Stimulated activated CD4-positive, alpha-beta T cell treated with anti-CD3 and anti-CD28 coated beads, Interleukin-1b, Interleukin-23, amount 100 ng/mL, for 48 hours (primary cell): ENCODE measurements around the gene TMEM106C.
"Not testable (repeated sequence)": the region's sequence is repeated elsewhere in the genome, so short reads cannot be mapped to it uniquely, and the experiment has no call there.

Experiments used
- DNase-seq: peaks from one replicate; pipeline ENCODE4 v3.0.0-alpha.2; 2020

TMEM106C gene

GRCh38 chr12:47949441-47950341 lies 13.7 kb upstream of the TMEM106C start:
- DNase-seq: peak; percentile 48

- no peak for DNase-seq
Measured at GRCh38 chr12:47950856-47951468, 12.4 kb upstream of the TMEM106C start.

DNA sequence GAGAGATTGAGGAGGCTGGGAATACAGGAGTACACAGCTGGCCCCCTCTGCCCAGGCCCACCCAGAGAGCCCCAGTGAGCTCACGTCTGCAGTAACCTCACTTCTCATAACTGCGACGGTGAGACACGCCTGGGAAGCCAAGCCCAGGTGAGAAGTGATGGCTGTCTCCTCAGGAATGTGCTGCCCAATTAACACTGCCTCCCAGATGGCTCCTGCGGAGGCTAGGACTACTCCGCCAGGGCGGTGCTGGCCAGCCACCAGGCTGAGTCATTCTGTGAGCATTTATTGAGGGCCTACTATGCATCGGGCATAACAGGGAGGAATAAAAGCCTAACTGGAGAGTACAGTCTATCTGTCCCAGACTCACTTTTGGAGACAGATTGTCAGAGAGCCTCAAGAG lies 9.3 kb upstream of the TMEM106C start:
- no peak for DNase-seq

GRCh38 chr12:47954467-47955045 lies 8.8 kb upstream of the TMEM106C start:
- no peak for DNase-seq

- DNase-seq: no peak
Measured at GRCh38 chr12:47955059-47955458, 8.3 kb upstream of the TMEM106C start.

DNA sequence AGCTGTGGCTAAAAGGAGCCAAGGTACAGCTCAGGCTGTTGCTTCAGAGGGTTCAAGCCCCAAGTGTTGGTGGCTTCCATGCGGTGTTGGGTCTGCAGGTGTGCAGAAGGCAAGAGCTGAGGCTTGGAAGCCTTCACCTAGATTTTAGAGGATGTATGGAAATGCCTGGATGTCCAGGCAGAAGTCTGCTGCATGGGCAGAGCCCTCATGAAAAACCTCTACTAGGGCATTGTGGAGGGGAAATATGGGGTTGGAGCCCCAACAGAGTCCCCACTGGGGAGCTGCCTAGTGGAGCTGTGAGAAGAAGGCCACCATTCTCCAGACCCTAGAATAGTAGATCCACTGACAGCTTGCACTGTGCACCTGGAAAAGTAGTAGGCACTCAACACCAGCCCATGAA lies 5.7 kb upstream of the TMEM106C start:
- DNase-seq: not testable (repeated sequence)

DNA sequence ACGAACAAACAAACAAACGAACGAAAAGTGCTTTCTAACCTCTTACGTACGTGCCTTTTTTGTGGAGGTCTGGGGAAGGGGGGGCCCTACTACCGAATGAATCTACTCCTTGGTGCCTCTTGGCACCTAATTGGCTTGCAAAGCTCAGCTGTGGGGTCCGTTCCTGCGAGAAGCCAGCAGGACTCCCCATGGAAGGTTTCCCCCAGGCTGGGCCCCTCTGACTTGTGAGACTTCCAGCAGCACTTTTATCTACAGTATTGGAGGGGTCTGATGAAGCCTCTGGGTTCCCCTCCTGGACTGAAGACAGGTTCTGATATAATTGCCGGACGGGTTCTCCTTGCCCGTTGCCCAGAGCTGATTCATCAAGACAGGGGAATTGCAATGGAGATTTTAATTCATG lies 1.2 kb upstream of the TMEM106C start:
- DNase-seq: no peak

DNA sequence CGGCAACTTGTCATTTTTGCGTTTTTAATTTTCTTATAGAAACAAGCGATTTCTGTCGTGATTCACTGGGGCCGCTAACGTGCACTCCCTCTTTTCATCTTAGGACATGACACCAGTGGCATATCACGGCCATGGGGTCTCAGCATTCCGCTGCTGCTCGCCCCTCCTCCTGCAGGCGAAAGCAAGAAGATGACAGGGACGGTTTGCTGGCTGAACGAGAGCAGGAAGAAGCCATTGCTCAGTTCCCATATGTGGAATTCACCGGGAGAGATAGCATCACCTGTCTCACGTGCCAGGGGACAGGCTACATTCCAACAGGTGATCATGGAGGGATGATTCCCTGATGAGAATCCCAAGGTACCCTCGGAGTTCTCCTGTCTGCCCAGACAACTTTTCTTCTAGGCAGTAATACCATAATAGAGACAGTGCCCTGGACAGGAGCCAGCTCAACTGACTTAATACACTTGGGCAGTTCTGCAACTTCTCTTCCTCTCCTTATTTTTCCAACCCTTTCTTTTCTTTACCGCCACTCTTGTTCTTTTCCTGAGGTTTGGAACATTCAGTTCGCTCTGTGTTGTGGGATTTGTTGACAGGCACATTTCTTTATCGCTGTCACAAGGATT lies 821 bp downstream of the TMEM106C start:
- DNase-seq: peak; percentile 12

DNA sequence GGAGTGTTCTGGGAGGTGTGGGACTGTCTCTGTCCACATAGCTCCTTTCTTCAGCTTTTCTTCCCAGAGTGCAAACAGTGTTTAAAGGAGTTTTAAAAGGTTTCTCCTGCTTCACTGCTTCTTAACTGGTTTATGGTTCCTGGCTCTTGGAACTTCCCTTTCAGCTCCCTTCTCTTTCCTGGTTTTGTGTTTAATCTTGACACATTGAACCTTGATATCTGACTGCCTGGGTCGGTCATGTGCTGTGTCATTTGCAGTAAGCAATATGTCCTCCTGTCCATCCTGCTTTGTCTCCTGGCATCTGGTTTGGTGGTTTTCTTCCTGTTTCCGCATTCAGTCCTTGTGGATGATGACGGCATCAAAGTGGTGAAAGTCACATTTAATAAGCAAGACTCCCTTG lies 2.2 kb downstream of the TMEM106C start:
- DNase-seq: no peak

DNA sequence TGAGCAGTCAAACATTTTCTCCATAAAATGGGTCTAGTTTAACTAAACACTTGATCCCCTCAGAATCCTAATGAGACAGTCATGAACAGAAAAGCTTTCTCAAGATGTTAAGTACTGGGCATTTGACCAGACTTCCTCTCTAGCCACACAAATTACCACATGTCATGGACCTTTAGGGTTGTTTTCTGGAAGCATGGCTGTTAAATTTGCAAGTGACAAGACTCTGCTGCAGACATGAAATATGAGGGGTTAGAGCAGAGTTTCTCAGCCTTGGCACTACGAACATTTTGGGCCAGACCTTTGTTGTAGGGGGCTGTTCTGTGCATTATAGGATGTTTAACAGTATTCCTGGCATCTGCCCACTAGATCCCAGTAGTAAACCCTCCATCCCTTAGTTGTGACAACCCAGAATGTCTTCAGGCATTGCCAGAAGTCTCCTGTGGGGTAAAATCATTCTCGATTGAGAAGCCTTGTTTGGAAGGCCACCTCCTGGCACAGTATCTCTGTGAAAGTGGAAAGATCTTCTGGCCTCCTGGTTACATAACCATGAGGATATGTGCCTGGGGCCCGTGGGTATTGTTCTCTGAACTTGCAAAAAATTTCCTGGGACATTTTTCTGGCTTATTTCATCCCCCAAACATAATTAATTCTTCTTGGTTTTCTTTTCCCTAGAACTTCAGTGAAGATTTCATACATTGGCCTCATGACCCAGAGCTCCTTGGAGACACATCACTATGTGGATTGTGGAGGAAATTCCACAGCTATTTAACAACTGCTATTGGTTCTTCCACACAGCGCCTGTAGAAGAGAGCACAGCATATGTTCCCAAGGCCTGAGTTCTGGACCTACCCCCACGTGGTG lies 4.3 kb downstream of the TMEM106C start:
- no peak for DNase-seq

GRCh38 chr12:47969845-47970244 lies 6.4 kb downstream of the TMEM106C start:
- no peak for DNase-seq

DNA sequence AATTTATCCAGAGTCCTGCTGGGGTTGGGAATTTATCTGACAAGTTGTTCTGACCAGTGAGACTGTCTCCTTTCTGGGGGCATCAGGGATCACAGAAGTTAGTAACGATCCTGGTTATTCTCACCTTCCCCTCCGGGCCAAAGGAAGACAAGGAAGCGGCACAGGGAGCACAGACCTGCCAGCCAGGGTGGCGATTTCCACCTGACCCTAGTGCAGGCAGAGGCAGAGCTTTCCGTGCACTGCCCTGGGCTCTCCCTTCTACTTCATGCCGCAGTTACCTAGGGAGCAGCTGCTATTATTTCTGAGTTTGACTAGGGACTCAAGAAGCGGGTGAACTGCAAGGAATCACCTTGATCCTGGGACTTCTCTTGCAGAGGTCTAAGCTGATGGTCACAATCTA lies 7.4 kb downstream of the TMEM106C start:
- no peak for DNase-seq

GRCh38 chr12:47972895-47973294 lies 9.5 kb downstream of the TMEM106C start:
- DNase-seq: no peak

GRCh38 chr12:47973870-47974269 lies 10.5 kb downstream of the TMEM106C start:
- no peak for DNase-seq

DNA sequence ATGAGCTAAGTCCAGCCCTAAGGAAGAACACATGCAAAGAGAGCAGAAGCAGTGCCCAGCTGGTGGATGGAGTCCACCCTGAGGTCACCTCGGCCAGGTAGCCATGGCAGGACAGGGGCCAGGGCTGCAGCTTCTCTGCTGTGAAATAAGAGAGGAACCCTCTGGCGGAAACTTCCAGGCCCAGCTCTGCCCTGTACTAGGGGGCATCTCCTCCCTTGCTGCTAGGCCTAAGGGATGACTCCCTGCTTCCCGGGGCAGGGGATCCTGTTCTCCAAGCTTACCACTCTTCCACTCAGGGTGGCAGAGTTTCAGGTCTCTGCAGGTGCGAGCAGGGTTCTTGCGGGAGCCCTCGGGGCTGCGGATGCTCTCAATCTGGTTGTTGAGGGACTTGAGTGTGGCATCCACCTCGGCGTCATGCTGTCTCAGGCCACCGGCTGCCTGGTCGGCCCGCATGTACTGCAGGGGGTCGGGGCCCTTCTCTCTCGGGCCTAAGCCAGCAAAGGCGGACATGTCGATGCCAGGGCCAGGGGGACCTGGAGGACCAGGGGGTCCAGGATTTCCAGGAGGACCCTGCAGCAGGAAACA lies 11.7 kb downstream of the TMEM106C start:
- DNase-seq: no peak

GRCh38 chr12:47975816-47976215 lies 12.4 kb downstream of the TMEM106C start:
- DNase-seq: no peak

- DNase-seq: no peak
Measured at GRCh38 chr12:47977046-47977771, 13.8 kb downstream of the TMEM106C start.

GRCh38 chr12:47977772-47978597 lies 14.6 kb downstream of the TMEM106C start:
- no peak for DNase-seq

DNA sequence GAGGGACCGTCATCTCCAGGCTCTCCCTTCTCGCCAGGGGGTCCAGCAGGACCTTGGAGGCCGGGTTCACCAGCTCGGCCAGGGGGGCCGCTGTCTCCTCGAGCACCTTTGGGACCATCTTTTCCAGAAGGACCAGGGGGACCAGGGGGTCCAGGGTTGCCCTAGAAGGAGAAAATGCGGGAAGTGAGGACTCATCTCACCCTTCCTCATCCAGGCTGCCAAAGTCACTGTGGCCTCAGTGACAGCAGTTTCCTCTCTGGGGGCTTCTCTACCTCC lies 15.1 kb downstream of the TMEM106C start:
- DNase-seq: no peak

GRCh38 chr12:47979166-47979565 lies 15.8 kb downstream of the TMEM106C start:
- DNase-seq: no peak

DNA sequence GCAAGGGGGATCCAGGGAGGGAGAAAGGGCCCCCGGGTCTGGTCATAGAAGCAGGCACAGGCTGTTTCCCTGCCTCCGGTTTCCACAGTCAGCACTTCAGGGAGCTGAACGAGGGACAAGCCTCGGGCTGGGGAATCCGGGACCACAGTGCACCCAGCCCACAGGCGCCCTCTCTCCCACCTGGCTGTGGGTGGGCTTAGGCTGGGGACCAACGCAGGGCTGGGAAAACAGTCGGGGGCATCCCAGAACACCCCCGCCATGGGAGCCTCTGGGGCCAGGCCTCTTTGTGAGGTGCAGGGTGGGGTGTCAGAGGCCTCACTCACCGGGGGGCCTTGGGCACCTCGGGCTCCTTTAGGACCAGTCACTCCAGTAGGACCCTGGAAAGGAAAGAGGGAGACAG lies 16.3 kb downstream of the TMEM106C start:
- no peak for DNase-seq
